Endothelial cell of umbilical vein (primary cell): ENCODE results near the gene STOM. TPM values are rescaled to one million over a fixed set of nuclear protein-coding genes. Genes with fewer than 3 reads are reported as not detected.
A peak's percentile ranks its signal among the peaks of the same experiment; 100 is the strongest.

Experiments used
- BruUV-seq: library from RNA; stranded (reverse); fragments of 400-500 nt; replicated peaks from 2 replicates; lab custom pipeline; 2021; lab: Mats Ljungman, UMichigan
- CTCF ChIA-PET: fragments of 300-600, 350-600 bp; sonication (Branson Sonifier 250); formaldehyde crosslinking; loops from one replicate; lab custom pipeline; 2021; ENCODE audit warnings: antibody characterized with exemption, inconsistent platforms; lab: Charles Lee
- POLR2A ChIA-PET: fragments of 300-600, 350-600 bp; sonication (Branson Sonifier 250); formaldehyde crosslinking; loops from one replicate; lab custom pipeline; 2021; ENCODE audit warnings: antibody characterized with exemption, inconsistent platforms; lab: Charles Lee
- DNase-seq: peaks from one replicate; pipeline ENCODE4 v3.0.0-alpha.2; 2011; ENCODE audit warnings: low read depth, low spot score
- FAIRE-seq: peaks from 2 replicates; lab custom pipeline; 2011; peaks lifted over from hg19 to GRCh38; lab: Jason Lieb, UNC
- H2AFZ ChIP-seq: 2 replicates; pipeline ENCODE4 v1.6.0; 2012; ENCODE audit warnings: low read depth, low read length, control low read depth, inconsistent platforms
- H3K27ac ChIP-seq: 2 replicates; pipeline ENCODE4 v1.5.1; 2011; ENCODE audit warnings: low read depth, mild to moderate bottlenecking, control low read depth, low read length, moderate library complexity; ENCODE audit not compliant: insufficient read depth
- H3K27me3 ChIP-seq, 2 experiments: 2 replicates each; pipeline versions ENCODE4 v1.6.0 to v1.6.1; 2011; ENCODE audit warnings: low read length in 2 of 2, mixed read lengths in 1 of 2; ENCODE audit not compliant: control insufficient read depth in 2 of 2, insufficient read depth in 2 of 2
- H3K36me3 ChIP-seq, 2 experiments: 2 replicates in 1 of 2; 3 replicates in 1 of 2; pipeline ENCODE4 v1.5.1; 2011; ENCODE audit warnings: low read length in 2 of 2, mild to moderate bottlenecking in 1 of 2, moderate library complexity in 1 of 2; ENCODE audit not compliant: control insufficient read depth in 2 of 2, insufficient read depth in 2 of 2; ENCODE audit errors: extremely low read depth in 1 of 2
- H3K4me1 ChIP-seq: 3 replicates; pipeline ENCODE4 v1.5.1; 2011; ENCODE audit warnings: mild to moderate bottlenecking, low read length; ENCODE audit not compliant: control insufficient read depth, insufficient read depth; ENCODE audit errors: extremely low read depth
- H3K4me2 ChIP-seq: 2 replicates; pipeline ENCODE4 v1.6.1; 2011; ENCODE audit warnings: low read length, control low read depth, mixed read lengths; ENCODE audit not compliant: insufficient read depth
- H3K4me3 ChIP-seq, 3 experiments: fragments of 200-600 bp in 1 of 3; sonication (generic), shearing (Covaris generic) in 1 of 3; replicated peaks in 1 of 3; 2 replicates each; pipeline ENCODE4 v1.5.1; 2011 to 2016; ENCODE audit warnings: control low read depth in 3 of 3, low read length in 3 of 3, mild to moderate bottlenecking in 2 of 3, inconsistent platforms in 1 of 3, low read depth in 1 of 3, moderate library complexity in 1 of 3; ENCODE audit not compliant: insufficient read depth in 1 of 3
- H3K79me2 ChIP-seq: 2 replicates; pipeline ENCODE4 v1.6.0; 2012; ENCODE audit warnings: low read length, inconsistent platforms; ENCODE audit not compliant: control insufficient read depth, insufficient read depth
- H3K9ac ChIP-seq: replicated peaks from 2 replicates; pipeline ENCODE3; 2011; ENCODE audit warnings: low read length, control low read depth; ENCODE audit not compliant: insufficient read depth; ENCODE audit errors: extremely low read depth
- H3K9me1 ChIP-seq: replicated peaks from 3 replicates; pipeline ENCODE4 v1.6.0; 2011; ENCODE audit warnings: mild to moderate bottlenecking, low read length; ENCODE audit not compliant: control insufficient read depth, insufficient read depth; ENCODE audit errors: extremely low read depth
- H3K9me3 ChIP-seq: replicated peaks from 2 replicates; pipeline ENCODE4 v1.5.1; 2012; ENCODE audit warnings: low read length, inconsistent platforms; ENCODE audit not compliant: control insufficient read depth, insufficient read depth
- H4K20me1 ChIP-seq: replicated peaks from 2 replicates; pipeline ENCODE3; 2011; ENCODE audit warnings: mild to moderate bottlenecking, low read length; ENCODE audit not compliant: control insufficient read depth, insufficient read depth; ENCODE audit errors: extremely low read depth
- CTCF ChIP-seq, 2 donors: IDR thresholded peaks; 1 replicate in 1 of 2; 2 replicates in 1 of 2; pipeline ENCODE4 v1.5.1; 2011; ENCODE audit warnings: low read length in 2 of 2, mild to moderate bottlenecking in 2 of 2, moderate library complexity in 2 of 2, control low read depth in 1 of 2, inconsistent platforms in 1 of 2, low read depth in 1 of 2; ENCODE audit not compliant: insufficient read depth in 1 of 2; ENCODE audit errors: extremely low read depth in 1 of 2
- EZH2 ChIP-seq: IDR thresholded peaks from 2 replicates; pipeline ENCODE4 v1.6.1; 2012; ENCODE audit warnings: borderline replicate concordance, low read depth, mild to moderate bottlenecking, moderate library complexity, low read length, inconsistent platforms; ENCODE audit not compliant: severe bottlenecking
- FOS ChIP-seq: IDR thresholded peaks from 2 replicates; pipeline ENCODE4 v1.6.1; 2011; ENCODE audit warnings: mild to moderate bottlenecking, low read length, moderate library complexity, borderline replicate concordance; ENCODE audit not compliant: insufficient read depth
- GATA2 ChIP-seq: IDR thresholded peaks from 2 replicates; pipeline ENCODE4 v1.7.0; 2011; ENCODE audit warnings: low read depth, mild to moderate bottlenecking, moderate library complexity, mixed read lengths, low read length; ENCODE audit not compliant: insufficient read length, insufficient read depth
- JUN ChIP-seq: IDR thresholded peaks from 2 replicates; pipeline ENCODE4 v1.6.1; 2011; ENCODE audit warnings: borderline replicate concordance, low read depth; ENCODE audit not compliant: insufficient read length, insufficient read depth
- MYC ChIP-seq: IDR thresholded peaks from one replicate; pipeline ENCODE4 v1.6.1; 2011; ENCODE audit warnings: mild to moderate bottlenecking, low read depth, low read length
- POLR2A ChIP-seq: IDR thresholded peaks from 2 replicates; pipeline ENCODE4 v1.6.1; 2012; ENCODE audit warnings: low read depth, mild to moderate bottlenecking, control low read depth, low read length
- POLR2AphosphoS5 ChIP-seq: IDR thresholded peaks from 2 replicates; pipeline ENCODE4 v1.6.1; 2012; ENCODE audit warnings: low read depth, mild to moderate bottlenecking, control low read depth, low read length, moderate library complexity; ENCODE audit not compliant: insufficient read depth
- dilution Hi-C: fragments of 300-500 bp; cut with MboI; formaldehyde crosslinking; loops from one replicate; pipeline ENCODE4 v1.15.0; 2019; ENCODE audit warnings: low sequenced_read_pairs; ENCODE audit not compliant: extremely low pct_ligation_motif_present
- intact Hi-C: fragments of 100-400 bp; cut with micrococcal nuclease; formaldehyde crosslinking; loops from one replicate; pipeline ENCODE4 v1.10.0; 2022
- polyA plus RNA-seq, 4 experiments: library from polyadenylated mRNA; depleted of rRNA in 3 of 4; stranded (reverse) in 3 of 4; unstranded in 1 of 4; fragments of >200 nt; gene quantifications; 2 replicates each; pipeline versions ENCODE4 v1.2.1 to v1.2.3, GENCODE V29; 2011 to 2012; ENCODE audit warnings: missing spikeins in 1 of 4
- total RNA-seq: library from RNA; stranded (reverse); gene quantifications from 2 replicates; pipeline ENCODE4 v1.2.3, GENCODE V29; 2021
- TF ChIP-seq, protein P1 (sequence below): IDR thresholded peaks from 2 replicates; pipeline ENCODE4 v1.6.1; 2011; ENCODE audit not compliant: insufficient read depth, insufficient read length

Gene STOM
- total and polyA plus RNA-seq, 2 donors (not counting 3 experiments of a cell fraction or from before 2014, with no cell fraction given): 153 to 170 TPM

DNA sequence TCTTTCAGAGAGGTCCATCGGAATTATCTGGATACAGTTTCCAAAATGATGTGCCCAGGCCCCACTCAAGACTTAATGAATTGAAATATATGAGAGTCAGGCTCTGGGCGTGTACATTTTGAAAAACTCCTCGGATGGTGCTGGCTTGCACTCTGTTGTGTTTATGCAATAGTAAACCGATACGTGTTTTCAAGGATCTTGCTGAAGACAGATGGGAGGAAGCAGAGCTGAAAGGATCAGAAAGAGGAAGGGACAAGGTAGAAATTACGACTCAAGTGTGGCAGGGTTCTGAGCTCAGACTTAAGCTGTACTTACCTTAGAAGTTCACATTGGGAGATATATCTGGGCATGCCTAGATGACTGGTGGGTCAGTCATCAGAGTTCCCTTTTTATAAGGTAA is 13.7 kb upstream of the STOM start:
- dilution Hi-C loops: no loop called here
- no peak overlapping the region for H3K9ac ChIP-seq
- no TSS peak for BruUV-seq
- no peaks in the 10 kb centered on the region for H3K36me3 ChIP-seq
- intact Hi-C loops: no loop called here
- H3K27ac ChIP-seq: no peak overlapping the region
- FAIRE-seq (no peak), DNase-seq (no peak)
- H3K79me2 ChIP-seq: no peaks in the 10 kb centered on the region
- no peaks in the 10 kb centered on the region for H3K9me3 ChIP-seq
- no peaks in the 10 kb centered on the region for H4K20me1 ChIP-seq
- no peaks in the 10 kb centered on the region for H3K27me3 ChIP-seq
- H3K9me1 ChIP-seq: no peaks in the 10 kb centered on the region
- CTCF ChIA-PET: interaction anchor here (2.8 to 3.0 kb wide), 2 partner anchors 8 to 10 kb away, joined by 10 to 14 read pairs; no protein-coding TSS in a partner anchor
- TF ChIP-seq MYC: no peak
- TF ChIP-seq CTCF (IDR thresholded peaks at IDR 0.05; ENCODE audit: extremely low read depth in 1 of 2, insufficient read depth in 1 of 2, low read depth in 1 of 2, low read length in 2 of 2): no peak
- no peak for TF ChIP-seq POLR2A
- TF ChIP-seq POLR2AphosphoS5: no peak
- no peak for TF ChIP-seq EZH2
- TF ChIP-seq JUN: no peak
- no peak for TF ChIP-seq FOS
- TF ChIP-seq, protein P1, sequence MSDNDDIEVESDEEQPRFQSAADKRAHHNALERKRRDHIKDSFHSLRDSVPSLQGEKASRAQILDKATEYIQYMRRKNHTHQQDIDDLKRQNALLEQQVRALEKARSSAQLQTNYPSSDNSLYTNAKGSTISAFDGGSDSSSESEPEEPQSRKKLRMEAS: no peak
- no peak for TF ChIP-seq GATA2
- H2AFZ ChIP-seq: peak overlapping the region; percentile 34
- POLR2A ChIA-PET: no interaction called here
- no peak overlapping the region for H3K4me2 ChIP-seq
- H3K4me1 ChIP-seq: no peaks in the 10 kb centered on the region
- no peak overlapping the region for H3K4me3 ChIP-seq
